LNCaP clone FGC (cell line): ENCODE results near the gene TNNI2.
"Not testable (repeated sequence)": the region's sequence is repeated elsewhere in the genome, so short reads cannot be mapped to it uniquely, and the experiment has no call there.

ENCODE experiments used
- DNase-seq: peaks from one replicate; pipeline ENCODE4 v3.0.0-alpha.2; 2011; ENCODE audit warnings: low read depth
- H3K4me3 ChIP-seq: 2 replicates; pipeline ENCODE4 v1.5.1; 2011; ENCODE audit warnings: mild to moderate bottlenecking, low read depth, low read length, control low read depth
- CTCF ChIP-seq: IDR thresholded peaks from 2 replicates; pipeline ENCODE4 v1.5.1; 2012; ENCODE audit warnings: mild to moderate bottlenecking; ENCODE audit not compliant: control insufficient read depth, insufficient read depth; ENCODE audit errors: extremely low read depth

Gene TNNI2

DNA sequence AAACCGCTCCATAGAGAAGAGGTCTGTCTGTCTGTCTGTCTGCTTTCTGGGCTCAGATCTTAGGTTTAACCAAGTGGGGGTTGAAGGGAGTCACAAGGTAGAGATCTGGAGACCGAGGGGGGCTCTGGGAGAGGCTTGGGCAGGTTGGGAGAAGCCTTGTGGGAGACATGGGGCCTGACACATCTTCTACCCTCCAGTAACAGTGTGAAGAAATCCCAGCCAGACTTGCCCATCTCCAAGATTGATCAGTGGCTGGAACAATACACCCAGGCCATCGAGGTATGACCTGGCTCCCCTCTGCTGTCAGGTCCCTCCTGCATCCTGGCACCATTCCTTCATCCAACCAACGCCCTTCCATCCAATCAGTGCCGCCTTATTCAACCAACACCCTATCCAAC is 45.5 kb downstream of the TNNI2 start:
- no peak for DNase-seq
- no peak overlapping the region for H3K4me3 ChIP-seq
- no peak for TF ChIP-seq CTCF

- DNase-seq, H3K4me3 ChIP-seq: not testable (repeated sequence)
Observed at GRCh38 chr11:1886551-1886950, 47.8 kb downstream of the TNNI2 start.

DNA sequence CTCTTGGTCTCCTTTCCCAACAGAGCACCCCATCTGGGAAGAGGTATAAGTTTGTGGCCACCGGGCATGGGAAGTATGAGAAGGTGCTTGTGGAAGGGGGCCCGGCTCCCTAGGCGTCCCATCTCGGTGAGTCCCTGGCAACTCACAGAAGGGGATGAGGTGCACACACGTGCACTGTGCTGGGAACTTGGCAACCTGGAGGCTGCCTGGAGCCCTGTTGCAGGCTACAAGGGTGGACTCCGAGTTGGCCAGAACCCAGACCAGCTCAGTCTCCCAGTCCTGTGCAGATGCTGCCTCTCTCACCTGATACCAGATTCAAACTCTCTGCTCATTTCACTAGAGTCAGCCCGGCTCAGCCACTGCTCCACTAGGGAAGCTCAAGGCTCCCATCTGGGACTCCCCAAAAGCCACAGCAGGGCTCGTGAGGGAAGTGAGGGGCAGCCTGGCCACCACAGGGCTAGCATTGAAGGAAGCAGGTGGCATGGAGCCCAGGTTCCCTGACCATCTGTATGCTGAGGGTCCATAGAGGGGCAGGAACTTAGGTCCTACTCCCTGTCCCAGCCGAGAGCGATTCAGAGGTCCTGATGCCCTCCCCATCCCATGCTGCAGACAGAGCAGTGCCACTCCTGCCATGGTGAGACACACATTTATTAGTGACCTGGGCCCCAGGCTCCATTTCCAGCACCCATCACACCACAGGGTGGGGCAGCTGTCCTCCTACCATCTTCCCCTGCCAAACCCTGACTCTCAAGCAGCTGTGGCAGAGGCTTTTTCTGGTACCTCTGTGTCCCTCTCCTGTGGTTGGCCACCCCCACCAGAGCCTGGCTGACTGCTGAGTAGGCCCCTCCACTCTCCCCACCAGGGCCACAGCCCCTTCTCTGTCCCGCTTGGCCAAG is 48.9 kb downstream of the TNNI2 start:
- no peak for DNase-seq
- no peak overlapping the region for H3K4me3 ChIP-seq
- no peak for TF ChIP-seq CTCF

- DNase-seq: no peak
- no peak overlapping the region for H3K4me3 ChIP-seq
- no peak for TF ChIP-seq CTCF
Observed at GRCh38 chr11:1888347-1888753, 49.6 kb downstream of the TNNI2 start.

DNA sequence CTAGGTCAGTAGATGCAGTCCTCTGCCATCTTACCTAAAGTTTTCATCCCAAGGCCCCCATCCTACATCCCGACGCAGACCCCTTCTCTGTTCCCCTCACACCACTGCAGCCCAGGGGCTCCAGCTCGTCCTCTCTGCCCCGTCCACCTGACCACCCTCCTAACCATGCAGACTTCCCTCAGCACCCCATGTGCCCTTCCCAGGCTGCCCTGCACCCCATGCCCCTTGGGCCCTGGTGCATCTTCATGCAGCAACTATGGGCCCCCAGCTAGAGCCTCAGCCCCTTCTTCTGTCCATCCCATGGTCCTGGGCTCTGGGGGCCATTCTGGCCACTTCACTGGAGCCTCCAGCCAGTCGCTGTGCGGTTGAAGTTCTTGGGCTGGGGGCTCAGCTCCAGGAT is 50.0 kb downstream of the TNNI2 start:
- TF ChIP-seq CTCF: no peak
- no peak for DNase-seq
- no peak overlapping the region for H3K4me3 ChIP-seq

DNA sequence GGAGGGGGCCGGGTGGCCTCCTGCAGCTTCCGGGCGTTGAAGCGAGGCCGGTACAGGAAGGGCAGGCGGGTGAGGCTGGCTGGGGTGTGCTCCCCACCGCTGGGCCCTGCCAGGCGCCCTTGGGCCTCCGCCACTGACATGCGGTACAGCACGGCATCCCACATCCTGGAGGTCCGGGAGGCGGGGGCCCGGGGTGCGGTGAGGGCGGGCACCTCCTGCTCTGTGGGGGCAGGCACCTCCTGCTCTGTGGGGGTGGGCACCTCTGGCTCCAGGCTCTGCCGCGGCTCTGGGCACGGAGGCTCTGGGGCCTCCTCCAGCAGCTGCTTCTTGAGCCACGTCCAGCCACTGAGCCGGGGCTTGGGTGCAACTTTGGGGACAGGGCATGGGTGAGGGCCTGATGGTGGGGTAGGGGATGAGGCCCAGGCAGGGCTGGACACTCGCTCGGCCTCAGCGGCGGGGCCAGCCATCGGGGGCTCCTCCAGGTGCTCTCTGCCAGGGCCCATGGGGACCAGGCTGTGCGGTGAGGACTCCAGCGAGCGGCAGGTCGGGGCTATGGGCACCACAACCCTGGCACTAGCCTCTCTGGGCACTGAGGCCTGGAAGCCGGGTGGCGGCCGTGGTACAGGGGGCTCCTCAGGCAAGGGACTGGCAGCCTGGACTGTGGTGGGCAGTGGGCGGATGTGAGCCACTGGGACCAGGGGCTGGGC is 50.6 kb downstream of the TNNI2 start:
- no peak overlapping the region for H3K4me3 ChIP-seq
- DNase-seq: no peak
- no peak for TF ChIP-seq CTCF

DNA sequence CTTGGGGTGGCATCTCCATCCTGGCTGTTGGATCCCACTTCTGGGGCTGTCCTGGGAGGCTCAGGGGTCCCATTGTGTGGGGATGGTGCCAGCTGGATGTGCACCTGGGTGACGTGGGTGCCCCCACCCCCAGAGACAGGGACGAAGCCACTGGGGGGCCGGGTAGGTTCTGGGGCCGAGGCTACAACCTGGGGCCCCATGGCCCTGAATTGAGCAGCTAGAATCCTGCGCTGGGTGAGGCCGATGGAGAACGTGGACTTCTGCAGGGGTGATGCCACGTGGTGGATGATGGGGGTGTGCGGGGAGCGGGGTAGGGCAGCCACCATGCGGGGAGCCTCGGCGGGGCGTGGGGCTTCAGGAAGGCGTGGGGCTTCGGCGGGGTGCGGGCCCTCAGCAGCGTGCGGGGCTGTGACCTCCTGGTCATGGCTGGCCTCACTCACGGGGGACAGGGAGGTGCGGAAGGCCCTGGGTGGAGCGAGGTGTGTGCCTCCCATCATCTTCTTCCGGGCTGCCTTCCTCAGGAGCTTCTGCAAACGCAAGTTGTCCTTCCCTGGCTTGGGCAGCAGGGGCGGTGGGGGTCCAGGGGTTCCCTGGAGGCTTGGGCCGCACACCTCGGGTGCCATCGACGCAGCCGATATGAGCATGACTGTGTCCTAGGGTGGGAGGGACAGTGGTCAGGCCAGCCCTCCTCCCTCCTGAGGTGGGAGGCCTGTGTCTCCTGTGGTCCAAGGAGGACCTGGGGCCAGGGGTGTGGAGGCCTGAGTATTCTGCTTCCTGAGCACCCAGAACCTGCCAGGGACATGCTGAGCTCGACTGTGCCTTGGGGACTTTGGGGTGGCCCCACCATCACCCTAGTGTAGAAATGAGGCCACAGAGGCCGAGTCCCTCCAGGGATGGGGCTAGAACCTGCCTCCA is 51.4 kb downstream of the TNNI2 start:
- no peak overlapping the region for H3K4me3 ChIP-seq
- DNase-seq: no peak
- TF ChIP-seq CTCF: no peak
